Activated CD4-positive, CD25-positive, alpha-beta regulatory T cell treated with anti-CD3 and anti-CD28 coated beads, Interleukin-2, amount 50 U/mL, for 16 hours (primary cell): ENCODE measurements around the gene PUS10.
"Not testable (repeated sequence)": the region's sequence is repeated elsewhere in the genome, so short reads cannot be mapped to it uniquely, and the experiment has no call there.

Source experiments
- DNase-seq: peaks from one replicate; pipeline ENCODE4 v3.0.0-alpha.2; 2020; ENCODE audit warnings: low read depth, low spot score

The PUS10 gene

GRCh38 chr2:61013382-61013781, 4.7 kb downstream of the PUS10 start:
- no peak for DNase-seq

DNA sequence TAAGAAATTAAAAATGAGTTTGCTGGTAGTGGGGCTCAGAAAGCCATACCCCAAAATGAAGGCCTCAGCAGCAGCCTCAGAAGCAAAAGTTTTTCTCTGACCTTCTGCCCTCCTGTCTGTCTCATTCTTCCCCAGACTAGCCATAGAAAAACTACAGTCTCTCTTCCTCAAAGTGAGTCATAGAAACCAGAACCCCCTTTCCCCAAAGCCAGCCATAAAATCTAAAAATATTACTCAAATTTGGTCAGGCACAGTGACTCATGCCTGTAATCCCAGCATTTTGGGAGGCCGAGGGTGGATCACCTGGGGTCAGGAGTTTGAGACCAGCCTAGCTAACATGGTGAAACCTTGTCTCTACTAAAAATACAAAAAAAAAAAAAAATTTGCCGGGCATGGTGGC, 5.8 kb downstream of the PUS10 start:
- not testable (repeated sequence) for DNase-seq

GRCh38 chr2:61011678-61012077, 6.4 kb downstream of the PUS10 start:
- DNase-seq: no peak

GRCh38 chr2:61009355-61009754, 8.7 kb downstream of the PUS10 start:
- no peak for DNase-seq

DNA sequence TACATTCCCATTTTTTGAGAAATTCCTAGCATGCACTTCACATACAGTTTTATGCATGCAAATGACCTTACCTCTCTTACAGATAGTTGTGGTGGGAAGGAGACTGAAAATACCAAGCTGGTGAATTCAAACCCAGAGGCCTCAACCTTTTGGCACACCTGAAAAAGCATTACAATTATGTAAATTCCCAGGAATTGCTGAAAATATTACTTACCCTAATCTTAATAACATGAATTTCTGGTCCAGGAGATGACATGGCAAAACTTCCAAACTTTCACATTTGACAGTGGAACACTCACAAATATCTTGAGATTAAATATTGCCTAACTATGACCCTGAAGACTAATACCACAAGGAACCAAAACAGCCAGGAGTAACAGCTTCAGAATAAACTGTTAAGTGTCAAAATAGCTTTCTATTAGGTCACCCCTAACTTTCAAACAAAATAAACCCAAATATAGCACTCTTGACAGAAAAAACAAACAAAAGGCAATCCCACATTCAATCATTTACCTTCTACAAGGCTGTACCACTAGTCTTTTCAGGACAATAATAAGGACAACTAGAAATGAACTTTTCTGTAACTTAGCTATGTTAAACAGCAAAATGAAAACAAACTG, 11.5 kb downstream of the PUS10 start:
- no peak for DNase-seq

DNA sequence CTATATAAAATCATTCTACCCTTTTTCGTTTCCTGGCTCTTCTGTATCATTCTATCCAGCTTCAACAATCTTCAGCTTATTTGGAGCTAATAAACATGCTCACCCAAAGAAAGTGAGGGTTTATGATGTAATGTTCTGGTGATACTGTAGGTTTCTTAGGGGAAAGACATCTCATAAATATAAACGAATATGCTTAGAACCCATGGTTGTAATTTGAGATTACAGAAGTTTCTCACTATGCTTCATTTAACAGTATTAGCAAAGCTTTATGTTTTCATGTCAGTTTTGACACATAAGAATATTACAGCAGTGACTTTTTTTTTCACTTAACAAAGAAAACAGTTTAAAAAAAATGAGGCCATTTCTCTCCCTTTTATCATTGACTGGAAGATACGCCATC, 12.3 kb downstream of the PUS10 start:
- no peak for DNase-seq

GRCh38 chr2:60998628-60999545, 19.2 kb downstream of the PUS10 start:
- no peak for DNase-seq

DNA sequence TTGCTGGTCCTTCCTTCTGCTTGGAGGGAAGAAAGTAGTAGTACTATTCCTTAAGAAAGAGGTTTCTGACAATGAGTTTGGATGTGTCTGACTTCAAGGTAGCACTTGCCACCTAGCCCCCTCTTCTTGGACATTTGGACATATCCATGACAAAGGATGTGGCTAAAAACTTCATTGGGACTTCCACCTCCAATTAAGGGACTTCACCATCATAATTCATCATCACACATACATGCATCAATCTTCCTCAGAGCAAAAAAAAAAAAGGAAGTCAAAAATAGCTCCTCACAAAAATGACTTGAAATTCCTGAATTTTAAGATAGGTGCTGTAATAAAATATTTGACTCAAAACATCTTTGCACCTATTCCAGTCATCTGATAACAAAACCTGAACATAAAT, 23.9 kb downstream of the PUS10 start:
- no peak for DNase-seq

DNA sequence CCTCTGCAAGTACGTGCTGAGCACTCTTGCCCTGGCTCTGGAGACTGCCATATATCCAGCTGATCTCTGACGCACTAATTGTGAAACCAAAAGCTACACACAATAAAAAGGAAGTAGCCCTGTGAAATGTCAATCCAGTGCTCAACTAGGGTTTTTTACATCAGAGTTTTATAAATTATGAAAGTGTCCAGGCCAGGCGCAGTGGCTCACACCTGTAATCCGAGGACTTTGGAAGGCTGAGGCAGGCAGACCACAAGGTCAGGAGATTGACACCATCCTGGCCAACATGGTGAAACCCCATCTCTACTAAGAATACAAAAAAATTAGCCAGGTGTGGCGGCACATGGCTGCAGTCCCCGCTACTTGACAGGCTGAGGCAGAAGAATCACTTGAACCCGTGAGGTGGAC, 25.1 kb downstream of the PUS10 start:
- DNase-seq: no peak

GRCh38 chr2:60991644-60992043, 26.4 kb downstream of the PUS10 start:
- no peak for DNase-seq

GRCh38 chr2:60989259-60989658, 28.8 kb downstream of the PUS10 start:
- no peak for DNase-seq

- not testable (repeated sequence) for DNase-seq
Observed at GRCh38 chr2:60987656-60988055, 30.4 kb downstream of the PUS10 start.

DNA sequence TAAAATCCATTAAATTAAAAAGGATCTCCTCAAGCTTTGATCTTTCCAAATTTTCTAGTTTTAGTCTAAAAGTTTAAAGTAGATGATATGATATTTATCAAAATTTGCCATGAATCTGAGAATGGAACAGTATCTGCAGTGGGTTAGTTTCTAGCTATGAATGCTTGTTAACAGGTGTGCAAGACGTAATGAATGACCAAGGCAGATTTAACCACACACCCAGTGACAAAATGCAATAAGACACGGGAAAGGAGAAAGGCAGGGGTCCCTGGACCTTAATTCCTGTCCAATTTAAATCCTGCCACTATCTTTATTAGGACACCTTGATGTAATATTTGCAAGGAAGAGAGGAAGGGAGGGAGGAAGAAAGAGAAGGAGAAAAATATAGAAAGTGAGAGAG, 31.0 kb downstream of the PUS10 start:
- no peak for DNase-seq

GRCh38 chr2:60984720-60985119, 33.3 kb downstream of the PUS10 start:
- no peak for DNase-seq

DNA sequence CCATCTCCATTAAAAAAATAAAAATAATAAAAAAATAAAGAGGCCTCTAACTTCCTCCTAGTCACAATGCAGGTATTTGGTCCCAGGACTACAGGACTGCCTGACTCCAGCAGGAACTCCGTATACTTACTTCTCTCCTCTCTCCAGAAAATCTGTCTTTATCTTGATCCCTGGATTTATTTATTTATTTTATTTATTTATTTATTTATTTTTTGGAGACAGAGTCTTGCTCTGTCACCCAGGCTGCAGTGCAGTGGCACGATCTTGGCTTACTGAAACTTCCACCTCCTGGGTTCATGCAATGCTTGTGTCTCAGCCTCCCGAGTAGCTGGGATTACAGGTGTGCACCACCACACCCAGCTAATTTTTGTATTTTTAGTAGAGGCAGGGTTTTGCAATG, 36.0 kb downstream of the PUS10 start:
- DNase-seq: not testable (repeated sequence)

DNA sequence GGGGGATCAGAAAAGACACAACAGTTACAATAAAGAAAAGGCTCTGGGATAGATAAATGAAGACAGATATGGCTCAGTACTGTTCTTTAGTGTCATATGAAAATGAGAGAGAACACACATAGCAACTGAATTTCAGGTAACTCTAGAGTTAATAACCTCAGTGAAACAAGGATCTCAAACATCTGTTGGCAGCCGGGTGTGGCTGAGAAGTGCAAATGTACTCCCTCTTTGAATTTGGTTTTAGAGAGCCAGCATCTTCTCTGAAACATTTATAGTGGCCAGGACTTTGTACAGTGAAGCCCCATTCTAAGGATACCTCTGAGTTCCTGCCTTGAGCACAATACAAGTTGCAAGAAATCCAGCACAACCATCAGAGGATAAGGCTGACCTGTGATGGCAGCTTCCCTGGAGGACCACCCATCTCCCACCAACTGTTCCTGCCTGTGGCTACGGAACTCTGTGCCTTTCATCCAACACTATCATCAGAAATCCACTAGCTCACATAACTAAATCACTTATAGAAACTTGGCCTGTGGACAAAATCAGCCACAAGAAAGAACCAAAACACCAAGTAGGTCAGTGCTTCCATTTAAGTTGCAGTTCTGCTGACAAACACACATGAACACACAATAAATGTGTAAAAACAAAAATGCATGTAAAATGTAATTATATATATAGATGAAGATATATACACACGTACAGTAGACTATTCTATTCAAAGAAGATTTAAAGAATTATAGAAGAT, 37.8 kb downstream of the PUS10 start:
- DNase-seq: no peak

DNA sequence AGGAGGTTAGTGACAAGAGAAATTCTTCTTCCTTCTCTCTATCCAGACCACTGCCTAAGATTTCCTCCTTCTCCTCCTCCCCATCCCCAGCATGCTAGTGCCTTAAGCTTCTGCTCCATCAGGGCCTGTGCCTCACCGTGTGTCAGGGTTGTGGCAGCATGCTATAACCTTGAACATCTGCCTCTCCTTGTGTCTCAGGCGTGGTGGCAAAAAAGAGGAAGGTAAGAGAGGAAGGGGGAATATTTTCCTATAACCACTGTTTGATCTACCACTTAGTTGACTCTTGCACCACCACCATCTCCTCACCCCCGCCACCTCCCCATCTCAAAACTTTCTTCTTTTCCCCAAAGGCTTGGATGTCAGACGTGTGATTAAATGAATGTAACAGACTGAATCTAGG, 38.8 kb downstream of the PUS10 start:
- DNase-seq: no peak

DNA sequence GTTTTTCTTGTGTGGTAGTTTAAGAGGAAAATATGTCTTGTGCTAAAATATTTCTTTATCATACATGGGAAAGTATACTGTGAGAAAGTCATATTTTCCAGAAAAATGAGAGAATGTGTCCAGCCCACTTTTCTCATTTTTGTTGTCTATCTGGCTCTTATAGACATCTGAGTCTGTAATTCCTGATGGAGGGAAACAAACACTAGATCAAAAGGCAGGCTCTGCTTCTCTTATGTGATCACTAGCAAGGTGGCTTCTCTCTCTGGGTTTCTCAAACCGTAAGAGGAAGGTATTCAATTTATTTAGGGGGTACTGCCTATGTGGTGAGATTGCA, 40.5 kb downstream of the PUS10 start:
- no peak for DNase-seq

- no peak for DNase-seq
Observed at GRCh38 chr2:60976875-60977561, 41.0 kb downstream of the PUS10 start.

GRCh38 chr2:60976256-60976850, 41.7 kb downstream of the PUS10 start:
- no peak for DNase-seq

- DNase-seq: no peak
Observed at GRCh38 chr2:60974652-60975051, 43.4 kb downstream of the PUS10 start.

- no peak for DNase-seq
Observed at GRCh38 chr2:60973705-60974104, 44.4 kb downstream of the PUS10 start.
